Camera-type eye (tissue), 1 donor: ENCODE results near the gene GPR151. TPM values are rescaled to one million over a fixed set of nuclear protein-coding genes. Genes with fewer than 3 reads are reported as not detected.

Experiments
- total RNA-seq: library from RNA; depleted of rRNA; stranded (reverse); fragments of >200 nt; gene quantifications from one replicate; pipeline ENCODE4 v1.2.3, GENCODE V29; 2014

GPR151 gene
- not detected for total RNA-seq

DNA sequence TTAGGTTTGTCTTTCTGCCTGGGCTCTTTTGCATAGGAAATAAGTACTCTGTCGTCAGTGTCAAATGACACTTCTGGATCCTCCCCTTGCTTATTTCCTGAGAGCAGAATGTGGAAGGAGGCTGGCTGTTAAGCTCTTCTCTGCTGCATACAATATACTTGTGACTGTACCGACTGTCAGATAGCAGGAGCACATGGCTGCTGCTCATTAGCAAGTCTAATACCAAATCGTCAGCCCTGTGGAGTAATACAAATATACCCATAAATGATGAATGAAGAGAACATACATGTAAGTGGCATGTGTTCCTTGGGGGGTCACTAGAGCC lies at the start of gene GPR151:
Gene GPR151, minus strand, starts transcription at position 40 of the 325 bp plus-strand sequence. CDS start 77 bp downstream, outside the sequence.

Other genes starting within 250 kb of the GPR151 start
- gene POU4F3, start 177.4 kb downstream of the GPR151 start, total RNA-seq, result 0.27 TPM
- 138 TPM for gene TCERG1, start 68.9 kb downstream of the GPR151 start, total RNA-seq